NAMALWA (cell line): ENCODE data around the gene GEMIN8.

Source experiments
- DNase-seq: peaks from one replicate; pipeline ENCODE4 v3.0.0-alpha.2; 2015; ENCODE audit warnings: low spot score

Gene GEMIN8

DNA sequence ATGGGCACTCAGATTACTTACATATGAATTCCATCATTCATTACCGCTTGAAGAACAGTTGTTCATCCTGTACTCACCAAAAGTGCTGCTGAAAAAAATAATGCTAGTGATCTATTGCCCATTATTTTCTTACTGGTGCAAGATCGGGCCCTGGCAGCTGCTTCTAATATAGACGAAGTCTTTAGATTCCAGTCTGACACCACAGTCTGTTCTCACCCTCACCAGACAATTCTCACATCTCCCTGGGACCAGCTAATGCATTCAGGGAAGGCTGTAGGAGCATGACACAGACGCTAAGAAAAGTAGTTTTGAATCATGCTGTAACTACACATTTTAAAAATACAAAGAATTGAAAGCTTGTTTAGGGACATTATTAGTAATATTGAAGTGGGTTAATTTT, 13.8 kb downstream of the GEMIN8 start:
- DNase-seq: no peak

- no peak for DNase-seq
Observed at GRCh38 chrX:14015294-14015693, 14.4 kb downstream of the GEMIN8 start.

- no peak for DNase-seq
Observed at GRCh38 chrX:14014526-14014925, 15.2 kb downstream of the GEMIN8 start.

DNA sequence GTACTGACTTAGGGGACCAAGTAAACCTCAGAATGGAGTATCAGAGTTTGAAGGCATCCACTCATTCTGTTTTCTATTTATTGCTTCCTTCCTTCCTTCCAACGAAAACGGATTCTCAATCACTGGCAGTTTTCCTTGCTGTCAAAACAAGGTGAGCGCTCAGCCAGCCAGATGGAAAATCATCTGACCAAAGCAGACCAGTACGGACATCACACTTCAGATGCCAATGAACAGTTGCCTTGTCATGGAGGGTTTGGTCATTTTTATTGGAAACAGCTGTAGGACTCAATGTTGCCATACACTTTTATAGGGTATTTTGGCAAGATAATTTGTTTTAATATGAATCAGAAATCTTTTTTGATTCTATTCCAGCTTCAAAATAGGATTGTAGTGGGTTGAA, 16.6 kb downstream of the GEMIN8 start:
- DNase-seq: no peak

DNA sequence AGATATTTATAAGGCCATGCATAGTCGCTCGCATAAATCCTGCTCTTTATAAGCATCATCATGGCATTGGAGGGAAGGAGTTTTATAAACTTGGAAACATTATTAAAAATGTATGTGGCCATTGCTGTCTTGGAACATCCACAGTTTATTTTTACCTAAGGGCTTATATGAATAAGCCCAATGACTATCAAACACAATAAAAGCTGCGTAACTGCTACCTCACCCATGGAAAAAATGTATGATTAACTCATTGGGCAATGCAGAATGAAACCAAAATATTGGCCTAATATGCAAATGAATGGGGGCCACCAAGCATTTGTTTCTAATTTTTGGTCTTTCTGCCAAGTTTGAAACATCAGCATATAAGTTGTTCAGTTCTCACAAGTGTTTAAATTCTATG, 19.1 kb downstream of the GEMIN8 start:
- DNase-seq: no peak

DNA sequence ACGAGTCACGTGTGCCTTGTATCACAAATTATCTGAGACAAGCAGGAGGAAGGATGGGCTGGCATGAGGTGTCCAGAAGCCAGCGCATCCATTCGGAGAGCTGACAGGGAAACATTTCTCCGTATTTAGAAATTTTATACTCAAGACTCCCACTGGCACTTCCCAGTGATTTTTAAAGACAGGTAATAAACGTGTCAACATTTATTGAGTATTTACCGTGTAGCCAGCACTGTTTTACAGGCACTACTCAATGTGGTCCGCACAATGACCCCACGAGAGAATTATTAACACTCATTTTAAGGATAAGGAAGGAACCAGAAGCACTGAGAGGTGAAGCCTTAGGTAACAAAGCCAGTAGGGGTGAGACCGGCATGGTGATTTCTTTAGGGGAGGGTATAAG, 23.2 kb downstream of the GEMIN8 start:
- no peak for DNase-seq

GRCh38 chrX:14003876-14004425, 25.7 kb downstream of the GEMIN8 start:
- no peak for DNase-seq

DNA sequence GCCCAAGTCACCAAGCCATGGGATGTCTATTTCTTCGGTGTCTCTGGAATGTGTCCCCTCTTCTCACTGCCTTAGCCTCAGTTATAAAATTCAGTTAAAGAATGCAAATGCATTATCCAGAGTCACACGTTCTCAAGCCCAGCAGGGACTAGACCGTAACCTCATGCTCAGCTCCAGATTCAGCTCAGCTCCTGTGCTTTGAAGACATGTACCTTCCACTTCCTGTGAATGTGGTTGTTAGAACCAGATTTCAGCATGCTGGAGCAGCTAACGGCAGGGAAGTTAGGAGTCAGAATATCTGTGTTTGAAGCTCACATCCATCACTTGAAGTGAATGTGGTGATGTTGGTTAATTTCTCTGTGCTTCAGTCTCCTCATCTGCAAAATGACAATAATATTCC, 26.7 kb downstream of the GEMIN8 start:
- no peak for DNase-seq

DNA sequence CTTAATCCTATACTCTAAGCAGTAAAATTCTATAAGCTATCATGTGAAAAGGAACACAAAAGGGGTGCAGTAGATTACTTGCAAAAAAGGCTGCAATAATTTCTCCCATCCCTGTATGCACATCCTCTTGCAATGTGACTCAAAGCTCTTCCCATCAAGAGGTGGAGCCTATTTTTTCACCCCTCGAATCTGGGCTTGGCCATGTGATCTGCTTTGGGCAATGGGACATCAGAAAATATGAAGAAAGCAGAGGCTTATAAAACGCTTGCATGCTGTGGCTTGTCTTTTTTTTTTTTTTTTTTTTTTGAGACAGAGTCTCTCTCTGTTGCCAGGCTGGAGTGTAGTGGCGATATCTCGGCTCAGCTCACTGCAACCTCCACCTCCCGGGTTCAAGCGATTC, 33.0 kb downstream of the GEMIN8 start:
- no peak for DNase-seq

- no peak for DNase-seq
Observed at GRCh38 chrX:13994536-13995080, 35.1 kb downstream of the GEMIN8 start.

- DNase-seq: no peak
Observed at GRCh38 chrX:13994104-13994503, 35.6 kb downstream of the GEMIN8 start.

GRCh38 chrX:13990126-13990800, 39.4 kb downstream of the GEMIN8 start:
- DNase-seq: no peak

- no peak for DNase-seq
Observed at GRCh38 chrX:13985697-13986435, 43.8 kb downstream of the GEMIN8 start.

DNA sequence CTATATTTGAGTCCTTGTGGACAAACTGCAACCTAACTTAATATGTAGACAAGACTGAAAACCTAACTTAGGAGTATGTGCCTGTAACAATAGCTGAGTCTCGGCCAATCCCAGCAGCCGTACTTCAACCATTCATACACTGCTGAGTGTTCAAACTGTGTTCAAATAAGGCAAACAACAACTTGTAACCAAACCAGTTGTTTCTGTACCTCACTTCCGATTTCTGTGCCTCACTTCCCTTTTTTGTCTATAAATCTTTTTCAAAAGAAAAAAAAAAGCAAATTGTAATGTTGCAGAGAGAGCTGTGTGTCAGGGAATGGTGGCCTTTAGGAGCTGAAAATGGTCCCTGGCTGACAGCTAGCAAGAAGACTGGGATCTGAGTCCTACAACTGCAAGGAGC, 46.0 kb downstream of the GEMIN8 start:
- DNase-seq: peak; percentile 37

GRCh38 chrX:13968198-13968597, 61.5 kb downstream of the GEMIN8 start:
- DNase-seq: no peak

DNA sequence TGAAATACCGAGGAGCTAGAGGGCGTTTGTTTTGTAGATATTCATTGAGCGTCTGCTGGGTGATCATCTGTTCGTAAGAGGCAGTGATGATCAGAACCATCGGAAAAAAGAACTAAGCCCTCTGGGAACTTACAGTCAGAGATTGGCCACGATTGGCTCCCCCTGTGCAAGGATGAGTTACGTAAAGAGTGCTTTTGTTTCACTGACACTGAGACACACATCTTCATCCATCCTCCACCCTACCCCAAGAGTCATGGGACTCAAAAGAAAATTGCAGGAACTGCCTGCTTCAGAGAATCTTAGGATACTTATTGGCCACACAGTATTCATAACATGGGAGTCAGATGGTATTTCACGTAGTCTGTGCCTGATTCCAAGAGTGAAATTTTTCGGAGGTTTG, 62.1 kb downstream of the GEMIN8 start:
- DNase-seq: no peak

DNA sequence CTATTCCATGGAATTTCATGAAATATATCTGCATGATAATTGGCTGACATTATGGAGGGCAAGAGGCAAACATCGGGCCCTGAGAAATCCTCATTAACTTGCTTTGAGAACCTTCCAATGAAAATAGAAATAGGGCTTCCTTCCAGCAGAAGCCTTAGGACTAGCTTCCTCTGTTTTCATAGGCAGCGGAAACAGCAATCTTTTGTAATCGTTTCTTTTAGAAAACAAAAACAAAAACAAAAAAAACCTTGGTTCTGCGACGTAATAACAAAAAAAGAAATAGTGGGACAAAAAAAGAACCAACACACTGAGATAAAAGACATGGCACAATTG, 62.9 kb downstream of the GEMIN8 start:
- DNase-seq: no peak

- no peak for DNase-seq
Observed at GRCh38 chrX:13966071-13966792, 63.5 kb downstream of the GEMIN8 start.

- no peak for DNase-seq
Observed at GRCh38 chrX:13965531-13965930, 64.2 kb downstream of the GEMIN8 start.

DNA sequence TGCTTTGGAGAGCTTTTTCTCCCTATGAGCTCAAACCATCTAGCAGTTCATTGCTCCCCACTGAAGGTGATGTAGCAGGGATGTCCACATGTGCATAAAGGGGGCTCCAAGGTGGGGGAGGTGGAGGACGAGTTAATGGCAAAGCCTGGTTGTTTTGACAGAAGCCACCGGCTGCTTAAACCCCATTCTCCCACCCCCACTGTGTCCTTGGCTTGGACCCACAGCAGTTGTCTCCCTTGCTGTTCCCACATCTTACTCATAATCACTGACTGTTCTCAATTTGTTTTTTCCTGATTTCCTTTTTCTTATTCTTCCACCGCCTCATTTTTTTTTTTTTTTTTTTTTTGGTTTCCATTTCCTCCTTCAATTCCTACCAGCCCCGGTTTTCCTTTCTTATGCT, 72.7 kb downstream of the GEMIN8 start:
- DNase-seq: no peak
